Bone marrow (tissue), 2 donors: ENCODE data around the gene ADAMTSL2.
A peak's percentile ranks its signal among the peaks of the same experiment; 100 is the strongest.

ENCODE experiments used
- DNase-seq, 2 donors: peaks; one replicate each; lab custom pipeline; 2025; lab: John Stamatoyannopoulos, UW

Gene ADAMTSL2

GRCh38 chr9:133518200-133518599 is 16.3 kb upstream of the ADAMTSL2 start:
- no peak for DNase-seq

- DNase-seq: no peak
Measured at GRCh38 chr9:133518706-133519449, 15.6 kb upstream of the ADAMTSL2 start.

DNA sequence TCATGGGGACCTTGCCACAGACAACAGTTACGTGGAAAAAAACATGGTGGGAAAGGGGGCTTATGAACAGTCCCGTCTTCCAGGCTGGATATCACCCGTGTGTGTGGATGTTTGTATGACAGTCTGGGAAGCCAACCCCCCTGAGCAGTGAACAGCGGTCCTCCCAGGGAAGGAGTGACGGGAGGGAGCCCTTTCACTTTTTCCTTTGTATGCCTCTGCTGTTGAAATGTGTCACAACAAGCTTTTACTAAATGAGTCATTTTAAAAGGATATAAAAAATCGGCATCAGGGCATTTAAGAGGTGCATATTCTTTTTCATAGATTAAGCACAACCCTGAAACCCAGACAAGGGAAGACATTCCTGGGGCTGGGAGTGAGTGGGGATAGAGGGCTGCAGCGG is 14.8 kb upstream of the ADAMTSL2 start:
- DNase-seq: no peak

DNA sequence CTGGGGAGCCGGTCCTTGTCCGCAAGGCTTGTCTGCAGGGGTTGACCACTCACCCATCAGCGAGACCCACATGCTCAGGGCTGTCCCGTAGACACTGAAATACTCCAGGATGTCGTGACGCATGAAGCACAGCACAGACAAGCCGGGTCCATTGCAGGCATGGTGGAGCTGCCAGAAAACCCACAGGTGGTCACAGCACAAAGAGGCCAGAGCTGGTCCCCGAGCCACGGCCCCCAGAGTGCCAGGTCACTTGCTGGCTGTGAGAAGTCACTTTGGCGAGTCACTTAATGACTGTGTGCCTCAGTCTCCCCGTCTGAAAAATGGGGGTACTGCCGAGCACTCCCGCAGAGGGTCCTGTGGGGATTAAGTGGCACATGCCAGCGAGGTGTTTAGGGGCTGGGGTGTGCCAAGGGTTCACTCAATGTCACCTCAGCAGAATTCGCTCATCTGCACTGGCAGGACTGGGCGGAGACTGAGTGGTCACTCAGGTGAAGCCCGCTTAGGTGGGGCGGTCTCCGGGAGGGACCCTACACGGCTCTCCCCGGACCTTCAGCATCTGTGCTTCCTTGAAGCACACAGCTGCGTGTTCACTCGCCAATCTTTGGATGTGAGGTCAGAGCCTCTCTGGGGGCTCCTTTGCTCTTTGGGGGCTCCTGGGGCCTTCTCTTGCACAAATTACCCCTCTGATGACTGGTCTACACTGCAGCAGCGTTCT is 14.2 kb upstream of the ADAMTSL2 start:
- DNase-seq: no peak

GRCh38 chr9:133521122-133522072 is 13.1 kb upstream of the ADAMTSL2 start:
- DNase-seq: no peak

- DNase-seq: no peak
Measured at GRCh38 chr9:133522073-133522910, 12.2 kb upstream of the ADAMTSL2 start.

GRCh38 chr9:133523106-133523505 is 11.4 kb upstream of the ADAMTSL2 start:
- no peak for DNase-seq

- no peak for DNase-seq
Measured at GRCh38 chr9:133524146-133524545, 10.4 kb upstream of the ADAMTSL2 start.

- no peak for DNase-seq
Measured at GRCh38 chr9:133524679-133525228, 9.8 kb upstream of the ADAMTSL2 start, which contains the start of gene MYMK. Gene MYMK, minus strand, starts transcription at chr9:133524959. Its CDS starts 115 bp downstream, at chr9:133524844.

GRCh38 chr9:133525677-133526076 is 8.8 kb upstream of the ADAMTSL2 start:
- DNase-seq: no peak

GRCh38 chr9:133526721-133527321 is 7.7 kb upstream of the ADAMTSL2 start:
- no peak for DNase-seq

- DNase-seq: no peak
Measured at GRCh38 chr9:133527444-133527920, 7.0 kb upstream of the ADAMTSL2 start.

- DNase-seq: no peak
Measured at GRCh38 chr9:133528001-133528875, 6.3 kb upstream of the ADAMTSL2 start.

DNA sequence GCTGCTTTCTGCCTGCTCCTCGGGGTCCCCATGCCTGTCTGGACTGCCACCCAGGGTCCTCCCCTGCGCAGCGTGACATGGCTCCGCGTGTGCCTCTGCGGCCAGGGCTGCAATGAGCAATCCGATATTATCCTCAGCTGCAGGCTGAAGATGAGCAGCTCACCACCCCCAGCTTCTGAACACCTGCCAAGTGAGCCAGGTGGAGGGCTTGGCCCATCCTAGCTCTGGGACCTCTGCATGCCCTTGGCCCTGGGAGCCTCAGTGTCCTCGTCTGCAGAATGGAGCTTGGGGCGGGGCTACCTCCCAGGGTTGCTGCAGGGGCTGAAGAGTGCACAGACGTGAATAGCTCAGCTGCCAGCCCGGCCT is 5.6 kb upstream of the ADAMTSL2 start:
- DNase-seq: no peak

DNA sequence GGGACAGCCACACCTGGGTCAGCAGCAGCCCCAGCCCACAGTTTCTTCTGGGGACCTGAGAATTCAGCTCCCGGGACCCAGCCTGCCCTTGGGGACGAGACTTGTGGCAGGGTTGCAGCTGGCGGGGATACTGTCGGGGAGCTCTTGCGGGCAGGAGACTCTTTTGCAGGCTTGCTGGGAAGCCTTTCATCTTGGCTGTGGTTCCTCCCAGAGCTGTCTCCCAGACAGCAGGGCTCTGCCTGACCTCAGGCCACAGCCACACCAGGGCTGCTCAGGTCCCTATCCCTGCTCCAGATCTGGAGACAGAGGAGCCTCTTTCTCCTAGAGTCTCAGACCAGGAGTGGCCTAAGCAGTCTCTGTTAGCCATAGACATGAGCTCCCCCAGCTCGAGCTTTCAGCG is 5.0 kb upstream of the ADAMTSL2 start:
- no peak for DNase-seq

DNA sequence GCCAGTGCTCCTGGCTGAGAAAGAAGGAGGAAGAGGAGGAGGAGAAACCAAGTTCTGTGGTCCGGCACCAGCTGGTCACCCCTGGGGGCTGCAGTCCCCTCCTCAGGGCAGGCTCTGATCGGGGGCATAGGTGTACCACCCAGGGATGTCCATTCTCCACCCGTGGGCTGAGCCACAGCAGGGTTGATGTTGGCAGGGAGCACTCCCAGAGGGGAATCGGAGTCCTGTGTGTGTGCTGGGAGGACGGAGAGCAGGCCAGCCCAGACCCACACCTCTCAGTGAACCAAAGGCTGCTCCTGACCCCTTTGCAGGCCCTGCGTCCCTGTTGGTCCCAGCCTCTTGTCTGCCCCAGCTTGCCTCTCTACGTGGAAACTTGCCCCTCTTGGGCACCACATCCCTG is 4.6 kb upstream of the ADAMTSL2 start:
- no peak for DNase-seq

GRCh38 chr9:133531293-133531692 is 3.2 kb upstream of the ADAMTSL2 start:
- no peak for DNase-seq

DNA sequence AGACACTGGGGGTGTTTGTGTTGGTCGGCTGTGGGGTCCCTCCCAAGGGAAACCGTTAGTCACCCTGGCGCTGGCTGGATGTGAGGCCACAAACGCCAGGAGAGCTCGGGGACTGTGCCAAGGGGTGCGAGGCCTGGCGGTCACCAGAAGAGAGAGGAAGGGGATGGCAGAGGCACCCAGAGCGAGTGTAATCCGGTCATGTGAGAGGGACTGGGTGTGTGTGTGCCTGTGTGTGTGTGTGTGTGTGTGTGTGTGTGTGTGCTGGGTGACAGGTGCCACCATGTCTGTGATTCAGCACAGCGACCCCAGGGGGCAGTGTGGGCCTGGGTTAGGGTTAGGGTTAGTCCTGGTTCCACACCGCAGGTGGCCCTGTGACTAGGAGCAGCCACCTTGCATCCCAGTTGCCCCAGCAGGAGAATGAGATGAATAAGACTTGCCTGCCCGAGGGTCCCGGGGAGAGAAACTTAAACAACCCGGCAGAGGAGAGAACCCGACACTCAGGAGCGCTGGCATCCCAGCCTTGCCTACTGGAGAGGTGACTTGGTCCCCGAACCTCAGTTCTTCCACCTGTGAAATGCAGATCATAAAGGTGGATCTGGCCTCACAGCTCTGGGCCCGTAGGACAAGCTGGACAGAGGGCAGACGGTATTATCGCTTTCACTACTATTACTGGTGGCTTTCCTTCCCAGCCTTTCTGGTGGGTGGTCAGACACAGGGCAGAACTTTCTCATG is 1.4 kb upstream of the ADAMTSL2 start:
- peak in 1 of 2 donors; percentile 2 for DNase-seq

GRCh38 chr9:133533857-133534256 is 647 bp upstream of the ADAMTSL2 start:
- DNase-seq: no peak
